ENCODE data around the gene COP1.
A peak's percentile ranks its signal among the peaks of the same experiment; 100 is the strongest.
"Not testable (repeated sequence)": the region's sequence is repeated elsewhere in the genome, so short reads cannot be mapped to it uniquely, and the experiment has no call there.

The COP1 gene

DNA sequence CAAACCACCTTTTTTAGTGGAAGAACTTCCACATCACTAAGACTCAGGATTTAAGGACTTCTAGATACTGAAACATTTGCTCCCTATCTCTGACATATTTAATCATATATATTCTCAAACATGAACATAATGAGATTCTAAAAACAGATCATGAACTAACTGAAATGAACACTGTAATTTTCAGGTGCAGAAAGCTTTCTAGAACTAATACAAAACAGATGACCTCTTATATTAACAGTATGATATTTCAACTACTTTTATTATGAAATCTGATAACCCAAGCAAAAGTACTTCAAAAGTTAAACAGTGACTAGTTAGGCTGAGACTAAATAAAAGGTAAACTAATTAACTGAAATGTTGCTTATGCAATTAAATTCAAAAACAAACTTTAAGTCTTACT is 157.5 kb downstream of the COP1 start:
- DNase-seq (ENCODE audit: low read depth in 2 of 3, low spot score in 1 of 3) = no peak

- DNase-seq (ENCODE audit: low read depth in 2 of 3, low spot score in 1 of 3) = no peak
These were observed 160.2 kb downstream of the COP1 start for GRCh38 chr1:176046926-176047325.

- no peak for DNase-seq (ENCODE audit: low read depth in 2 of 3, low spot score in 1 of 3)
These were observed 163.5 kb downstream of the COP1 start for GRCh38 chr1:176043537-176043936.

DNA sequence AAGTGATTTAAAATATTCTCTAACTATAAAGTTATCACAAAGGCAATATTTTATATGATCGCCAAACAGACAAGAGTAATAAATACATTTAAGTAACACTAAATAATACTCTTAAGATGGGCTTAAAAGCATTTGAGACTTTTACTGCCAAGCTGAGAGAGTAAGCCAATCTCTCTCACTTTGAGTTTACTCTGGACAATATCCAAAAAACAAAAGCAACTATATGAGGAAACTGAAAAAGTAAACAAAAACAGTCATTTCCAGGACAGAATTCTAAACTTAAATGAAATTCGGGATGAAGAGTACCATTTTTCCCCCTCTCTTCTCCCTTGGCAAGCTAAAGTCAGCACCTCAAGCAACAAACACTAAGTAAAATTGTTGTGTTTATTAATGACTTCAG is 173.2 kb downstream of the COP1 start:
- no peak for DNase-seq (ENCODE audit: low read depth in 2 of 3, low spot score in 1 of 3)

- DNase-seq (ENCODE audit: low read depth in 2 of 3, low spot score in 1 of 3) = no peak
These were observed 173.6 kb downstream of the COP1 start for GRCh38 chr1:176033474-176033873.

DNA sequence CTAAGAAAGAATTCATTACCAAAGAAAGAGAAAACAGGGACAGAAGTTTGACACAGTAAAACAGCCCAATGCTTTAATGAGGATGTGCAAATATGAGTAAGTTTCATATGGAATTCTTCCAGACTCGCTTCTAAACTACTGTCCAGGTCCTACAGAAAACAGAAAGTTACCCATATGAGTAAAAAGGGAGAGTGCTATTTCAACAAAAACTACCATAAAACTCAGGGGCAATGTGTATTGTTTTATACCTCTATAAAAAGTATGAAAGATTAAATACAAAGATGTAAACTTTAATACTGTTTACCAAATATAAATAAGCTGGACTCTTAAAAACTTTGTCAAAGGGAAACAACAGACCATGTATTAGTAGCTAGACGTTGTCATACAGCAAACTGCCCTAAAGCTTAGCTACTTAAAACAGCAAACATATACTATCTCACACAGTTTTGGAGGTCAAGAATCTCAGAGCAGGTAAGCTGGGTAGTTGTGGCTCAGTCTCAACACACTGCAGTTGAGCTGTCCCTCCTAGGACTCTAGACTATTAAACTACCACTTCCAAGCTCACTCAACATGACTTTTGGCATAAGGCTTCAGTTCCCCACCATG is 174.9 kb downstream of the COP1 start:
- DNase-seq (ENCODE audit: low read depth in 2 of 3, low spot score in 1 of 3) = no peak

- DNase-seq (ENCODE audit: low read depth in 2 of 3, low spot score in 1 of 3) = no peak
These were observed 177.5 kb downstream of the COP1 start for GRCh38 chr1:176029609-176030008.

- no peak for DNase-seq (ENCODE audit: low read depth in 2 of 3, low spot score in 1 of 3)
These were observed 177.9 kb downstream of the COP1 start for GRCh38 chr1:176029155-176029554.

GRCh38 chr1:176027934-176028333 is 179.2 kb downstream of the COP1 start:
- peak in 2 of 3 donors; percentile 3 to 11 for DNase-seq (ENCODE audit: low read depth in 2 of 3, low spot score in 1 of 3)

DNA sequence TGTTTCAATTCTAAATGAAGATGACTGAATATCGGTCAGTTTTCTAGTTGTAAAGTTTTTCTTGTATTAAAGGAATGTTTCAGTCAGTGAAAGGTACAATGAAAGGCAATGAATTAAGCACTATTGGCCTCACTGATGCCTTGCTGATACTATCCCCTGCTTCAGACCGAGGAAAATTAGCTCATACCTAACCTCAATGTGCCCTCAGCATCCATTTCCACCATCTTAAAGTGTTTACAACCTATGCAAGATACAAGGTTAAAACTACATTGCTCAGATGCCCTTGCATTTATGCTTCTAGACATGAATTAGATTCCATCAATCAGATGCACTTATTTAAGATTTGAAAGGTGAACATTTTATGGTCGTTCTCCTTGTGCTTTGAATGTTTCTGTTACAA is 184.5 kb downstream of the COP1 start:
- DNase-seq (ENCODE audit: low read depth in 2 of 3, low spot score in 1 of 3) = no peak

DNA sequence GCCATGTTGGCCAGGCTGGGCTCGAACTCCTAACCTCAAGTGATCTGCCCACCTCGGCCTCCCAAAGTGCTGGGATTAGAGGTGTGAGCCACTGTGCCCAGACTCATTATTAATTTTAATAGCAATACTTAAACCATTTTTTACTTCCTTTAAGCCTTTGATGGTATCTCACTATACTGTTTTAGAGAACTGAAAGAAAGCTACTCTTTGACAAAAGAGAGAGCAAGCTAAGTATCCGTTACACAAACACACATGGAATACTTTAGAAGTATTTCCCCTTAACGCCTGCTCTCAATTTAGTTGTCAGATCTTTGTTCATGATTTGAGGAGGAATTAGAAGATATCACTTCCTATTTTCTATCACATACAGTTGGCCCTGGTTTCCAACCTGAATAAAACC is 189.4 kb downstream of the COP1 start:
- no peak for DNase-seq (ENCODE audit: low read depth in 2 of 3, low spot score in 1 of 3)

GRCh38 chr1:176009951-176010350 is 197.1 kb downstream of the COP1 start:
- no peak for DNase-seq (ENCODE audit: low read depth in 2 of 3, low spot score in 1 of 3)

GRCh38 chr1:176007756-176008389 is 199.2 kb downstream of the COP1 start:
- not testable (repeated sequence) for DNase-seq (ENCODE audit: low read depth in 2 of 3, low spot score in 1 of 3)

DNA sequence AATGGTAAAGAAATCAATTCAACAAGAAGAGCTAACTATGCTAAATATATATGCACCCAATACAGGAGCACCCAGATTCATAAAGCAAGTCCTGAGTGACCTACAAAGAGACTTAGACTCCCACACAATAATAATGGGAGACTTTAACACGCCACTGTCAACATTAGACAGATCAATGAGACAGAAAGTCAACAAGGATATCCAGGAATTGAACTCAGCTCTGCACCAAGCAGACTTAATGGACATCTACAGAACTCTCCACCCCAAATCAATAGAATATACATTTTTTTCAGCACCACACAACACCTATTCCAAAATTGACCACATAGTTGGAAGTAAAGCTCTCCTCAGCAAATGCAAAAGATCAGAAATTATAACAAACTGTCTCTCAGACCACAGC is 212.4 kb downstream of the COP1 start:
- DNase-seq (ENCODE audit: low read depth in 2 of 3, low spot score in 1 of 3) = not testable (repeated sequence)

- not testable (repeated sequence) for DNase-seq (ENCODE audit: low read depth in 2 of 3, low spot score in 1 of 3)
These were observed 214.3 kb downstream of the COP1 start for GRCh38 chr1:175992825-175993224.

- DNase-seq (ENCODE audit: low read depth in 2 of 3, low spot score in 1 of 3) = not testable (repeated sequence)
These were observed 214.9 kb downstream of the COP1 start for GRCh38 chr1:175992202-175992601.

GRCh38 chr1:175984813-175985212 is 222.3 kb downstream of the COP1 start:
- no peak for DNase-seq (ENCODE audit: low read depth in 2 of 3, low spot score in 1 of 3)

DNA sequence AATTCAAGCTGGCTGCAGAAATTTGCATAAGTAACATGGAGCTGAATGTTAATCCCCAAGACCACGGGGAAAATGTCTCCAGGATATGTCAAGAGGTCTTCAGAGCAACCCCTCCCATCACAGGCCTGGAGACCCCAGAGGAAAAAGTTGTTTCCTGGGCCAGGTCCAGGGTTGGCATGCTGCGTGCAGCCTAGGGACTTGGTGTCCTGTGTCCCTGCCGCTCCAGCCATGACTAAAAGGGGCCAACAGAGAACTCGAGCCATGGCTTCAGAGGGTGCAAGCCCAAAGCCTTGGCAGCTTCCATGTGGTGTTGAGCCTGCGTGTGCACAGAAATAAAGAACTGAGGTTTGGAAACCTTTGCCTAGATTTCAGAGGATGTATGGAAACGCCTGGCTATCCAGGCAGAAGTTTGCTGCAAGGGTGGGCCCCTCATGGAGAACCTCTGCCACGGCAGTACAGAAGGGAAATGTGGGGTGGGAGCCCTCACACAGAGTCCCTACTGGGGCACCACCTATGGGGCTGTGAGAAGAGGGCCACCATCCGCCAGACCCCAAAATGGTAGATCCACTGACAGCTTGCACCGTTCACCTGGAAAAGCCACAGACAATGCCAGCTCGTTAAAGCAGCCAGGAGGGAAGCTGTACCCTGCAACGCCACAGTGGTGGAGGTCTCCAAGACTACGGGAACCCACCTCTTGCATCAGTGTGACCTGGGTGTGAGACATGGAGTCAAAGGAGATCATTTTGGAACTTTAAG is 222.9 kb downstream of the COP1 start:
- DNase-seq (ENCODE audit: low read depth in 2 of 3, low spot score in 1 of 3) = no peak

GRCh38 chr1:175983363-175983762 is 223.7 kb downstream of the COP1 start:
- DNase-seq (ENCODE audit: low read depth in 2 of 3, low spot score in 1 of 3) = not testable (repeated sequence)

GRCh38 chr1:175981128-175981527 is 226.0 kb downstream of the COP1 start:
- no peak for DNase-seq (ENCODE audit: low read depth in 2 of 3, low spot score in 1 of 3)

DNA sequence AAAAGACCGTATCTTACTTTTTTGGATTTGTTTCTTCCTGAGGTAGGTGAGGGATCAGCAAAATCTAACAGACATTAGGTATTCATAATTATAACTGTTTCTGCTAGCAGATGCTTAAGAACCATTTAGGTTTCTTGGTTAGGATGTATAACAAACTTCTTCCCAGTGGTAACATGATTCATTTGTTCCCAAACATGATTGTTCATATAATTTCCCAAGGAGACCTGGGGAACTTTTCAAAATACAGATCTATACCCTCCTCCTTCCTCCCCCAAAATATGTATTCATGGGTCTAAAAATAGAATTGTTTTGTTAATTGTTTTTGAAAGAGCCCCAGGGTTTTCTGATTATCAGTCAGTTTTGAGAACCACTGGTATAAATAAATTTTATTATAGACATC is 228.2 kb downstream of the COP1 start:
- no peak for DNase-seq (ENCODE audit: low read depth in 2 of 3, low spot score in 1 of 3)

DNA sequence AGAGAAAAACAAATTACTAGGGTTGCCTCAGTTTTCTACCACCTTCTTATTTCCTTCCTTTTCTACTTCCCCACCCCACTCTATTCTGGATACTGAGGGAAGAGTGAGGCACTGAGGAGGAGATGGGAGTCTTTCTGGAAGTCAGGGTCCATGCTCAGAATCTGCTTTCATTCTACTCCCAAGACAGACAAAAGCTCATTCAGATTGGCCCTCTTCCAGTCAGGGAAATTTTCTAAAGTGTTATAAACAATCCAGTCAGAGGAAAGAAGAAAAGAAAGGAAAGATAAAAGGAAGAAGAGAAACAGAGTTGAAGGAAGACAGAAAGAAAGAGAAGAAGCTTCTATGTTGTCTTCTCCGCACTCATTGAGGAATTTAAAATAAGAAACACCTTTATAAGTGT is 228.6 kb downstream of the COP1 start:
- no peak for DNase-seq (ENCODE audit: low read depth in 2 of 3, low spot score in 1 of 3)

Data from stimulated activated CD4-positive, alpha-beta T cell treated with anti-CD3 and anti-CD28 coated beads, Interleukin-12 subunit alpha, Interleukin-12 subunit beta, amount 100 ng/mL, for 48 hours (primary cell).